T-cell (primary cell): ENCODE results near the gene AHNAK2. TPM values are rescaled to one million over a fixed set of nuclear protein-coding genes. Genes with fewer than 3 reads are reported as not detected.

ENCODE experiments used
- ATAC-seq, 4 experiments: fragments of 200-7000 bp in 3 of 4; fragments of 150-1000 bp in 1 of 4; cut with Tn5 transposase; replicated peaks in 1 of 4; 1 replicate in 3 of 4; 2 replicates in 1 of 4; pipeline ENCODE4 v1.10.0; 2021; ENCODE audit warnings: moderate library complexity in 3 of 4, mild to moderate bottlenecking in 2 of 4, moderate number of reproducible peaks in 1 of 4
- CTCF ChIA-PET, 2 donors: fragments of 300-600 bp; sonication (Branson Sonifier 250); formaldehyde crosslinking; loops; one replicate each; lab custom pipeline; 2022; ENCODE audit warnings: antibody characterized with exemption in 2 of 2; lab: Charles Lee
- POLR2A ChIA-PET, 2 donors: fragments of 300-600 bp; sonication (Branson Sonifier 250); formaldehyde crosslinking; loops; one replicate each; lab custom pipeline; 2022; ENCODE audit warnings: antibody characterized with exemption in 2 of 2; lab: Charles Lee
- DNase-seq, 35 experiments: peaks; one replicate each; pipeline versions ENCODE4 v3.0.0 to v3.0.0-alpha.2; 2013 to 2023
- H3K27ac ChIP-seq: one replicate; pipeline ENCODE4 v1.5.1; 2013; ENCODE audit warnings: low read length
- H3K27me3 ChIP-seq, 2 experiments: replicated peaks in 1 of 2; 1 replicate in 1 of 2; 2 replicates in 1 of 2; pipeline versions ENCODE4 v1.6.1 to v1.7.0; 2013; ENCODE audit warnings: low read length in 1 of 2, mixed read lengths in 1 of 2; ENCODE audit not compliant: control insufficient read depth in 2 of 2, insufficient read depth in 2 of 2; ENCODE audit errors: extremely low read depth in 1 of 2
- H3K36me3 ChIP-seq, 2 donors: 1 replicate in 1 of 2; 2 replicates in 1 of 2; pipeline versions ENCODE4 v1.6.1 to v1.7.0; 2013; ENCODE audit warnings: low read length in 1 of 2; ENCODE audit not compliant: control insufficient read depth in 2 of 2, insufficient read depth in 1 of 2; ENCODE audit errors: extremely low read depth in 1 of 2
- H3K4me1 ChIP-seq, 2 experiments: 1 replicate in 1 of 2; 2 replicates in 1 of 2; pipeline versions ENCODE4 v1.6.1 to v1.7.0; 2013; ENCODE audit warnings: low read length in 2 of 2, mixed read lengths in 1 of 2; ENCODE audit not compliant: insufficient read depth in 2 of 2, control insufficient read depth in 1 of 2; ENCODE audit errors: extremely low read depth in 1 of 2
- H3K4me3 ChIP-seq, 2 donors: 1 replicate in 1 of 2; 2 replicates in 1 of 2; pipeline versions ENCODE4 v1.5.1 to v1.7.0; 2013; ENCODE audit warnings: mild to moderate bottlenecking in 2 of 2, low read length in 1 of 2, moderate library complexity in 1 of 2; ENCODE audit not compliant: control insufficient read depth in 1 of 2; ENCODE audit errors: extremely low read depth in 1 of 2
- H3K9me3 ChIP-seq: 2 replicates; pipeline ENCODE4 v1.7.0; 2013
- H3K27ac Mint-ChIP-seq, 2 donors: one replicate each; pipeline ENCODE4 v1.8.0; 2020 to 2021; ENCODE audit warnings: mild to moderate bottlenecking in 2 of 2, mixed read lengths in 2 of 2
- H3K27me3 Mint-ChIP-seq, 2 donors: one replicate each; pipeline ENCODE4 v1.8.0; 2021 to 2022; ENCODE audit warnings: mixed read lengths in 2 of 2
- H3K36me3 Mint-ChIP-seq: one replicate; pipeline ENCODE4 v1.8.0; 2021; ENCODE audit warnings: mixed read lengths
- H3K4me1 Mint-ChIP-seq, 3 donors: one replicate each; pipeline ENCODE4 v1.8.0; 2020 to 2022; ENCODE audit warnings: mixed read lengths in 3 of 3, mild to moderate bottlenecking in 1 of 3
- H3K4me3 Mint-ChIP-seq, 3 donors: one replicate each; pipeline ENCODE4 v1.8.0; 2020 to 2022; ENCODE audit warnings: mild to moderate bottlenecking in 3 of 3, mixed read lengths in 3 of 3, moderate library complexity in 3 of 3
- H3K9me3 Mint-ChIP-seq, 3 donors: one replicate each; pipeline ENCODE4 v1.8.0; 2020 to 2022; ENCODE audit warnings: mixed read lengths in 3 of 3
- WGBS: methylation state at CpG from one replicate; pipeline ENCODE4 v1.1.5; 2013; ENCODE audit warnings: missing lambda C conversion rate; ENCODE audit not compliant: insufficient coverage; 5-methylcytosine and 5-hydroxymethylcytosine counted together
- total RNA-seq, 35 experiments: library from RNA in 6 of 35; stranded (reverse) in 6 of 35; fragments of 120-200 nt in 1 of 35; gene quantifications; one replicate each; pipeline versions ENCODE4 v1.2.1 to v1.2.4 and lab custom pipeline; 2013 to 2026

Gene AHNAK2
- total RNA-seq, 5 donors from 2014 or later (not counting 1 experiment from before 2014, with no cell fraction given) = 0.20 to 0.38 (median 0.22) TPM; not detected in 2

DNA sequence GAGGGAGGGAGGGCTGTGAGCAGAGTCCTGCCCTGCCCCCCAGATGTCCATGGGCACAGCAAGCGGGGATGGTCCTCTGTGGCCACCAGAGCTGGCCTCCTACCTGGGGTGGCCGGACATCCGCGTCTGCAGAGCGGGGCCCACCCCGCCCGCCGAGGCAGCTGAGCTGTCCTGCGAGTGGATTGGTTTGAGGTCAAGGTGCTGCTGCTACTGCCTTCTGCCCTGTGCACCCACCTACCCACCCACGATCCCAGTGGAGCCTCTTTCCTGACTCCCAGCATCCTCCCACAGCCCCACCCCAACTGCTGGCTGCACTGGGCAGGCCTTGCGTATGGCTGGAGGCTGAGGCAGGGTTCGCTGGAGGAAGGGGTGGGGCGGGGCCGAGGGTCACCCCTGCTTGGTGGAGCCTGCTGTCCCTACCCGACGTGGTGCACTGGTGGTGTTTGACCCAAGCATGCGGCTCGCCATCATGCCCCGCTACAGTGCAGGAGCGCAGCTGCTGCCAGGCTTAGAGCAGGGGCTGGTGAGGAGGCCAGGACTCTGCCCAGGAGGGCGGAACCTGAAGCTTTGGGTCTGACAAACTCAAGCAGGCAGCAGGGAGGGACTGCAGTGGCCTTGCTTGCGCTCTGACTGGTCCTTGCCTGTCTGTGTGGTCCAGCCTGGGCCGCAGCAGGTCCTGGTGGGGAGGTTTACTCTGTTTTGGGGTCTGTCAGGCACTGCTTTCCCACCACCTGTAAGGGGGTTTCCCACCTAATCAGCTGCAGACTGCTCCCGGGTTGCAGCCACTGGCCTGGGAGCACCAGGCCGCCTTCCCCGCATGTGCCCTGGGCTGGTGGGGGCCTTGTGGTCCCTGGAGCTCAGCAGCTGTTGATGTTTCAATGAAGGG is 89.4 kb downstream of the AHNAK2 start:
- WGBS = 91% methylated on average over 12 of the region's 26 CpGs
- ATAC-seq (no peak), DNase-seq (no peak)
- H3K27me3 ChIP-seq = no peaks in the 10 kb centered on the region
- Mint-ChIP-seq H3K4me1 (no peaks in the 10 kb centered on the region), H3K27me3 (no peaks in the 10 kb centered on the region), H3K27ac (no peak overlapping the region), H3K36me3 (no peaks in the 10 kb centered on the region), H3K4me3 (no peak overlapping the region), H3K9me3 (no peaks in the 10 kb centered on the region)
- H3K27ac ChIP-seq = no peak overlapping the region
- ChIA-PET CTCF (interaction anchor here in 1 of 2 donors (0.7 kb wide), 1 partner anchor 202 kb away, joined by 3 read pairs; no protein-coding TSS in a partner anchor), POLR2A (no interaction called here)
- H3K4me1 ChIP-seq = no peaks in the 10 kb centered on the region
- no peak overlapping the region for H3K4me3 ChIP-seq
- H3K36me3 ChIP-seq = no peaks in the 10 kb centered on the region
- no peaks in the 10 kb centered on the region for H3K9me3 ChIP-seq

DNA sequence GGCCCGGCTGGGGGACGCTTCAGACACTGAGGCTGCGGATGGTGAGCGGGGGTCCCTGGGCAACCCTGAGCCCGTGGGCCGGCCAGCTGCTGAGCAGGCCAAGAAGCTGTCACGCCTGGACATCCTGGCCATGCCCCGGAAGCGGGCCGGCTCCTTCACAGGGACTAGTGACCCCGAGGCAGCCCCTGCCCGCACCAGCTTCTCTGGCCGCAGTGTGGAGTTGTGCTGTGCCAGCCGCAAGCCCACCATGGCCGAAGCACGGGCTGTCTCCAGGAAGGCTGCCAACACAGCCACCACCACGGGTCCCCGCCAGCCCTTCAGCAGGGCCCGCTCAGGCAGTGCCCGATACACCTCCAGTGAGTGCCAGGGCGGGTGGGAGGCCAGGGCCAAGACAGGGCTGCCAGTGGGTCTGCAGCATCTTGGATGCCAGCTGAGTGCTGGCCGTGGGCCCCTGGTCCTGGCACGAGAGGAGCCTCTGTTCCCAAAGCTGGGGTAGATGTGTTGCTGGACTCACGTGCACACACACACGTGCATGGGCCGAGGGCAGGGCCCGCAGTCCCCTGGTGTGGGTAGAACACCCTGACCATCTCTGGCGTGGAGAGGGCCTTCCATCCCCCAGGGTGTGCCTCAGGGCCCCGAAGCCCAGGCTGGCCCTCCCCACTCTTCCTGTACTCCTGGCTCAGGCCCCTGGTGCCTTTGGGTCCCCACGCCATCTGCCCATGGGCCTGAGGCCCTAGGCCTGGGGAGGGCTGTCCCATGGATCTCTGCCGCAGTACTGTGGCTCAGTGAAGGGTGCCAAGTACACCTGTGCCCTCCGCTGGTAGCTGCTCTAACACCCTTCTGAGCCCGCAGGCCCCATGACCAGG is 90.3 kb downstream of the AHNAK2 start:
- Mint-ChIP-seq H3K27ac (no peak overlapping the region), H3K27me3 (no peaks in the 10 kb centered on the region), H3K9me3 (no peaks in the 10 kb centered on the region), H3K36me3 (no peaks in the 10 kb centered on the region), H3K4me1 (no peaks in the 10 kb centered on the region), H3K4me3 (no peak overlapping the region)
- CTCF ChIA-PET = no interaction called here
- H3K4me3 ChIP-seq = no peak overlapping the region
- no peaks in the 10 kb centered on the region for H3K27me3 ChIP-seq
- DNase-seq (peak in 2 of 35 experiments; percentile 3), ATAC-seq (no peak)
- 89% methylated on average over 31 of the region's 33 CpGs for WGBS
- no peaks in the 10 kb centered on the region for H3K4me1 ChIP-seq
- no peaks in the 10 kb centered on the region for H3K9me3 ChIP-seq
- no peaks in the 10 kb centered on the region for H3K36me3 ChIP-seq
- no peak overlapping the region for H3K27ac ChIP-seq
- POLR2A ChIA-PET = no interaction called here

Other genes with a start within 250 kb of the AHNAK2 start
- gene SIVA1, start 225.2 kb downstream of the AHNAK2 start, total RNA-seq = 10 to 100 TPM; 62.3 to 93.5 (median 79.5) TPM
- 100 to 1,000 TPM in 2 of 5 donors, 10 to 100 TPM in 3; 68.4 to 113 (median 99.7) TPM for gene AKT1, start 182.6 kb downstream of the AHNAK2 start, total RNA-seq
- 10 to 100 TPM in 1 of 5 donors, 1 to 10 TPM in 4; 3.5 to 10.5 (median 9.4) TPM for gene ZBTB42, start 177.3 kb downstream of the AHNAK2 start, total RNA-seq
- 10 to 100 TPM in 1 of 5 donors, 1 to 10 TPM in 4; 2.8 to 11.2 (median 6.9) TPM for gene CEP170B, start 113.1 kb downstream of the AHNAK2 start, total RNA-seq
- gene PLD4, start 53.5 kb downstream of the AHNAK2 start, total RNA-seq = 1 to 10 TPM in 4 of 5 donors, under 1 TPM in 1; 0.65 to 4.9 (median 3.9) TPM
- gene CLBA1, start 7.4 kb upstream of the AHNAK2 start, total RNA-seq = 1 to 10 TPM; 1.2 to 3.4 (median 2.7) TPM
- 10 to 100 TPM; 13.0 to 20.1 (median 15.8) TPM for gene CDCA4, start 42.7 kb upstream of the AHNAK2 start, total RNA-seq
- gene GPR132, start 87.1 kb upstream of the AHNAK2 start, total RNA-seq = 10 to 100 TPM; 47.0 to 58.0 (median 49.7) TPM
- gene JAG2, start 190.4 kb upstream of the AHNAK2 start, total RNA-seq = 1 to 10 TPM in 4 of 5 donors, under 1 TPM in 1; 0.76 to 1.9 (median 1.2) TPM
- 10 to 100 TPM; 10.0 to 25.5 (median 20.2) TPM for gene NUDT14, start 202.9 kb upstream of the AHNAK2 start, total RNA-seq